SIG-M5 treated with dmso at 0.1 percent for 504 hours (cell line): ENCODE data around the gene ADGRE3.

Source experiments
- DNase-seq: peaks from one replicate; lab custom pipeline; 2025; ENCODE audit not compliant: unreplicated experiment; lab: John Stamatoyannopoulos, UW

The ADGRE3 gene, protein sequence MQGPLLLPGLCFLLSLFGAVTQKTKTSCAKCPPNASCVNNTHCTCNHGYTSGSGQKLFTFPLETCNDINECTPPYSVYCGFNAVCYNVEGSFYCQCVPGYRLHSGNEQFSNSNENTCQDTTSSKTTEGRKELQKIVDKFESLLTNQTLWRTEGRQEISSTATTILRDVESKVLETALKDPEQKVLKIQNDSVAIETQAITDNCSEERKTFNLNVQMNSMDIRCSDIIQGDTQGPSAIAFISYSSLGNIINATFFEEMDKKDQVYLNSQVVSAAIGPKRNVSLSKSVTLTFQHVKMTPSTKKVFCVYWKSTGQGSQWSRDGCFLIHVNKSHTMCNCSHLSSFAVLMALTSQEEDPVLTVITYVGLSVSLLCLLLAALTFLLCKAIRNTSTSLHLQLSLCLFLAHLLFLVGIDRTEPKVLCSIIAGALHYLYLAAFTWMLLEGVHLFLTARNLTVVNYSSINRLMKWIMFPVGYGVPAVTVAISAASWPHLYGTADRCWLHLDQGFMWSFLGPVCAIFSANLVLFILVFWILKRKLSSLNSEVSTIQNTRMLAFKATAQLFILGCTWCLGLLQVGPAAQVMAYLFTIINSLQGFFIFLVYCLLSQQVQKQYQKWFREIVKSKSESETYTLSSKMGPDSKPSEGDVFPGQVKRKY

DNA sequence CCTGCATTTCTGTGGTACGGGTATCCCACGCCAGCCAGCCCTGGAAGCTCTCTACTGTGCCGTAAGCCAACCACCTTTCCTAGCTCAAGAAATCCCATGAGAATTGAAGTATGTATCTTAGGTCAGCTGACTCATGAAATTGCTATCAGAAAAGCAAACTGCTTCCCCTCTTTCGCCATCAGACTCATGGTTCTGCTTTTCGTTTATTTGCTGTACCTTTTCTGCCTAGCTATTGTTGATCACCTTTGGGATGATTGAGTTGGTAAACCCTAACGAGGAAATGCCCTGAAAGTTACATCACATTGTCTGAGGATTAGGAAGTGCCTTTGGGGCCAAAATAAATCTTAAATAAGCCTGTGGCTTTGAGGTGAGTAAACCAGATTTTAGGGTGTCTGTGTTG lies at the start of gene ADGRE3:
Gene ADGRE3, minus strand, starts transcription at position 81 of the 400 bp plus-strand sequence. Its CDS starts 74 bp downstream, at position 7.
- DNase-seq: peak; percentile 79

GRCh38 chr19:14722127-14722526 lies 47.5 kb upstream of the ADGRE3 start:
- no peak for DNase-seq

- DNase-seq: no peak
Measured at GRCh38 chr19:14719162-14719561, 44.5 kb upstream of the ADGRE3 start.

DNA sequence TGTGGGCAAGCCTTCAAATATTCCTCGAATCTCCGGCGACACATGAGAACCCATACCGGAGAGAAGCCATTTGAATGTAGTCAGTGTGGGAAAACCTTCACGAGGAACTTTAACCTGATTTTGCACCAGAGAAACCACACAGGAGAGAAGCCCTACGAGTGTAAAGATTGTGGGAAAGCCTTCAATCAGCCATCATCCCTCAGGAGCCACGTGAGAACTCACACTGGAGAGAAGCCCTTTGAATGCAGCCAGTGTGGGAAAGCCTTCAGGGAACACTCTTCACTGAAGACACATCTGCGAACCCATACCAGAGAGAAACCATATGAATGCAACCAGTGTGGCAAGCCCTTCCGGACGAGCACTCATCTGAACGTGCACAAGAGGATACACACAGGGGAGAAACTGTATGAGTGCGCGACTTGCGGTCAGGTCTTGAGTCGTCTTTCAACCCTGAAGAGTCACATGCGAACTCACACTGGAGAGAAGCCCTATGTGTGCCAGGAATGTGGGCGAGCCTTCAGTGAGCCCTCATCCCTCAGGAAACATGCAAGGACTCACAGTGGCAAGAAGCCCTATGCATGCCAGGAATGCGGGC lies 44.0 kb upstream of the ADGRE3 start:
- DNase-seq: no peak

DNA sequence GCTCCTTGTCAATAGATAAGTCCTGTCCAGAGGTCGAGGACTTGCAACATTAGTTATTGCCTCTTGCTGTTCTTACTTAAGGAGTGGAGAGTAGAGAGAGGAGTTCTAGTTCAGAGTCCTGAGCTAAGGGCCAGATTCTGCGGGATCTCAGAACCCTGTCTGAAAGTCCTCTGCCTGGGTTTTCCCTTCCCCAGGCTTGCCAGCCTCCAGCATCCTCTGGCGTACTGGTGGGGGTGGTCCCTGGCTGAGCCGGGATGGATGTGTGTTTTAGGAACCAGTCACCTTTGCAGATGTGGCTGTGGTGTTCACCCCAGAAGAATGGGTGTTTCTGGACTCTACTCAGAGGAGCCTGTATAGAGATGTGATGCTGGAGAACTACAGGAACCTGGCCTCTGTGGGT lies 41.2 kb upstream of the ADGRE3 start:
- no peak for DNase-seq

DNA sequence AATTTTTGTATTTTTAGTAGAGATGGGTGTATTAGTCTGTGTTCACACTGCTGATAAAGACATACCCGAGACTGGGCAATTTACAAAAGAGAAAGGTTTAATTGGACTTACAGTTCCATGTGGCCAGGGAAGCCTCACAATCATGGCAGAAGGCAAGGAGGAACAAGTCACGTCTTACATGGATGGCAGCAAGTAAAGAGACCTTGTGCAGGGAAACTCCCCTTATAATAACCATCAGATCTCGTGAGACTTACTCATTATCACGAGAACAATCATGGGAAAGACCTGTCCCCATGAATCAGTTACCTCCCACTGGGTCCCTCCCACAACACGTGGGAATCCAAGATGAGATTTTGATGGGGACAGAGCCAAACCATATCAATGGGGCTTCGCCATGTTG lies 29.8 kb upstream of the ADGRE3 start:
- no peak for DNase-seq

GRCh38 chr19:14703833-14704232 lies 29.2 kb upstream of the ADGRE3 start:
- DNase-seq: no peak

DNA sequence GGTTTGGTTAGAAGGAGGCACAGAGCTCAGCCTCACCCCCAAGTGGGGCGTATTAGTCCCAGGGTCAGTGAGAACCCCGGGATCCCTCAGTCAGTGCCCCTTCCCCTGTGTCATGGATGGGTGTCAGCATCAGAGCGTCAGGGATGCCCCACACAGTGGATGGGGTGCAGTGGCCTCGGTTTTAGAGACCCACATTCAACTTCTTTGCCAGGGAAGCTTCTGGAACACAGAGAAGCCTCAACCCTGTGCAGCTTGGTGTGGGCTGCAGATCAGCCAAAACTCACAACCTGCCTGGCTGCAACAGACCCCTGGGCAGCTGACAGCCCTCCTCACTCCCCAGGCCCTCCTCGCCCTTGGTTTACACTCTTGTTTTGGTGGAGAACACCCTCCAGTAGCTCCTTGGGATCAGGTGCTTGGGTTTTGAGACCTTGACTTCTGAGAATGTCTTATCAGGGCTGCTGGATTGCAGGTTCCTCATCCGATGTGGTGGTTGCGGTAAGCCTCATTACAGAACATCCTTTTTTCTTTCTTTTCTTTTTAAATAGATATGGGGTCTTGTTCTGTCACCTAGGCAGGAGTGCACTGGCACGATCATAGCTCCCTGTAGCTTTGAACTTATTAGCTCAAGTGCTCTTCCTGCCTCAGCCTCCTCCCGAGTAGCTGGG lies 26.2 kb upstream of the ADGRE3 start:
- no peak for DNase-seq

- no peak for DNase-seq
Measured at GRCh38 chr19:14699641-14700040, 25.0 kb upstream of the ADGRE3 start.

DNA sequence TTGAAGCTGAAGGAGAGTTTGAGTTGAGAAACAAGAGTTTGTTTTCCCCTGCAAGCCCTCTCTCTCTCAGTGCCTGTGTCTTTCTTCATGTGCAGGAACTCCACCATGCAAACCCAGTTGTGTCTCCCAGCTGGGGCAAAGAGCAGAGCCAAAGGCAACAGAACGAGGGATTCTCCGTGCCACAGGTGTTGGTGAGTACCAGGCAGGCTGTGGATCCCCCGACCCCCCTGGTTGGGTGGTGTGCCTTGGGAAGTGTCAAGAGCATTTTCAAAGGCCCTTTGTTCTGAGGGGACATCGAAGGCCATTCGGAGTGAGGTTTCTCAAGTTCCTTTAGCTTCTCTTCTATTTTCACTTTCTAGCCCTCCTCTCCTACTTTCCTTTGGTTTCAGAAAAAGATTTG lies 20.8 kb upstream of the ADGRE3 start:
- no peak for DNase-seq

DNA sequence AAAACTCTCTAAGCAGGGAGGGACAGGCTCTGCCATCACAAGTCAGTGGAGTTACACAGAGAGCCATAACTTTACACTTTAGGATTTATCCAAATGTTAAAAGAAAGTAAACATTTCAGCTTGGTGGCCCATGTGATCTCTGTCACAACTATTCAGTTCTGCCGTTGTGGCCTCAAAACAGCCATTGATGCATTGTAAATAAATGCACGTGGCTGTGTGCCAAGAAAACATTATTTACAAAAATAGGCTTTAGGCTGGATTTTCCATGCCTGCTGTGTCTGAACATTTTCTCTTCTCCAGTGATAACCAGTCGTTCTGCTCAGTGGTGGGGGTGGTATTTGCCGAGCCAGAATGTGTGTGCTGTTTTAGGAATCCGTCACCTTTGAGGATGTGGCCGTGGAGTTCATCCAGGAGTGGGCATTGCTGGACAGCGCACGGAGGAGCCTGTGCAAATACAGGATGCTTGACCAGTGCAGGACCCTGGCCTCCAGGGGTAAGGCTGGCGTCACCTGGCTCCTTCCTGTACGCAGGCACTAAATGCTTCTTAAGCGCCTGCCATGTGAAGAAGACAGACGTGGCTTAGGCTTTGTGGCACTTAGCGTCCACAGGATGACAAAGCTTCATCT lies 20.1 kb upstream of the ADGRE3 start:
- no peak for DNase-seq

- DNase-seq: peak; percentile 87
Measured at GRCh38 chr19:14689598-14690503, 15.2 kb upstream of the ADGRE3 start, which contains the start of gene ZNF333. ZNF333 (plus strand) TSS chr19:14690048; CDS start chr19:14693492, 3,444 bp downstream.

- peak; percentile 39 for DNase-seq
Measured at GRCh38 chr19:14686411-14686810, 11.8 kb upstream of the ADGRE3 start.

DNA sequence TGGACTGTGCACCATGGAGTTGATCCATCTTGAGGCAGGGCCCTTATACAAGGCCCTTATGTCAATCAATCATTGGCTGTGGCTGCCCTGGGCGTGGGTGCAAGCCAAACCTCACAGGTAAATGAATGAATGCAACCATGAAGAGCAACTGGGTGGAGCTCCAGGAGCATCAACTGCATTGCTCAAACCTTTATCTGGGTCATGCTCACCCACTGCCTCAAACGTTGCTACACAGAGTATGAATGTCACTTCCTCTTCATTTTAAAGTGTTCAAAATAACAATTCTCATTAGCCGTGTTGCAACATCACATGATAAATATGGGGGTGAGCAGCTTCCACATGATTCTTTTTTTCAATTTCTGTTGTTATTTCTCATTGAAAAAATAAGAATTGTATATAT lies 8.8 kb upstream of the ADGRE3 start:
- peak; percentile 86 for DNase-seq

GRCh38 chr19:14682084-14682483 lies 7.4 kb upstream of the ADGRE3 start:
- no peak for DNase-seq

GRCh38 chr19:14678199-14678598 lies 3.6 kb upstream of the ADGRE3 start:
- DNase-seq: no peak

GRCh38 chr19:14677464-14677863 lies 2.8 kb upstream of the ADGRE3 start:
- no peak for DNase-seq

- no peak for DNase-seq
Measured at GRCh38 chr19:14676762-14677161, 2.1 kb upstream of the ADGRE3 start.

GRCh38 chr19:14673088-14673487 lies 1.6 kb downstream of the ADGRE3 start:
- no peak for DNase-seq
